ENCODE results near the gene ILF3. TPM values are rescaled to one million over a fixed set of nuclear protein-coding genes. Genes with fewer than 3 reads are reported as not detected.

ILF3 gene
- total RNA-seq, 6 experiments from 2014 or later = 227 to 298 (median 277) TPM

DNA sequence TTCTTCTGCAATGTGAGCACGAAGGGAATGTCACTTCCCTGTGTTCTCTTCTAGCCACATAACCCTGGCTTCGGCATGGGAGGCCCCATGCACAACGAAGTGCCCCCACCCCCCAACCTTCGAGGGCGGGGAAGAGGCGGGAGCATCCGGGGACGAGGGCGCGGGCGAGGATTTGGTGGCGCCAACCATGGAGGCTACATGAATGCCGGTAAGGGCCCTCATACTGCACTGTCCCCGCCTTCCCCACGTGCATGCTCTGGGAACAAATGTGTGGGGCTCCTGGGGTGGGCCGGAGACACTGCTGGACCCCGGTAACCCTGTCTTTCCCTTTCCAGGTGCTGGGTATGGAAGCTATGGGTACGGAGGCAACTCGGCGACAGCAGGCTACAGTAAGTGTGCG, 29.4 kb downstream of the ILF3 start:
- no peak overlapping the region for H3K4me3 Mint-ChIP-seq
- H3K9me3 Mint-ChIP-seq = no peaks in the 10 kb centered on the region
- TF ChIP-seq, protein P1, sequence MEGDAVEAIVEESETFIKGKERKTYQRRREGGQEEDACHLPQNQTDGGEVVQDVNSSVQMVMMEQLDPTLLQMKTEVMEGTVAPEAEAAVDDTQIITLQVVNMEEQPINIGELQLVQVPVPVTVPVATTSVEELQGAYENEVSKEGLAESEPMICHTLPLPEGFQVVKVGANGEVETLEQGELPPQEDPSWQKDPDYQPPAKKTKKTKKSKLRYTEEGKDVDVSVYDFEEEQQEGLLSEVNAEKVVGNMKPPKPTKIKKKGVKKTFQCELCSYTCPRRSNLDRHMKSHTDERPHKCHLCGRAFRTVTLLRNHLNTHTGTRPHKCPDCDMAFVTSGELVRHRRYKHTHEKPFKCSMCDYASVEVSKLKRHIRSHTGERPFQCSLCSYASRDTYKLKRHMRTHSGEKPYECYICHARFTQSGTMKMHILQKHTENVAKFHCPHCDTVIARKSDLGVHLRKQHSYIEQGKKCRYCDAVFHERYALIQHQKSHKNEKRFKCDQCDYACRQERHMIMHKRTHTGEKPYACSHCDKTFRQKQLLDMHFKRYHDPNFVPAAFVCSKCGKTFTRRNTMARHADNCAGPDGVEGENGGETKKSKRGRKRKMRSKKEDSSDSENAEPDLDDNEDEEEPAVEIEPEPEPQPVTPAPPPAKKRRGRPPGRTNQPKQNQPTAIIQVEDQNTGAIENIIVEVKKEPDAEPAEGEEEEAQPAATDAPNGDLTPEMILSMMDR (IDR thresholded peaks at IDR 0.05) = no peak
- H3K27me3 Mint-ChIP-seq (ENCODE audit: insufficient read depth) = peaks cover 9% of the 10 kb centered on the region
- no peak for DNase-seq
- peaks cover 10% of the 10 kb centered on the region for H3K36me3 Mint-ChIP-seq (ENCODE audit: low read depth)
- H3K27ac Mint-ChIP-seq = no peak overlapping the region
- no peaks in the 10 kb centered on the region for H3K4me1 Mint-ChIP-seq (ENCODE audit: low read depth)

DNA sequence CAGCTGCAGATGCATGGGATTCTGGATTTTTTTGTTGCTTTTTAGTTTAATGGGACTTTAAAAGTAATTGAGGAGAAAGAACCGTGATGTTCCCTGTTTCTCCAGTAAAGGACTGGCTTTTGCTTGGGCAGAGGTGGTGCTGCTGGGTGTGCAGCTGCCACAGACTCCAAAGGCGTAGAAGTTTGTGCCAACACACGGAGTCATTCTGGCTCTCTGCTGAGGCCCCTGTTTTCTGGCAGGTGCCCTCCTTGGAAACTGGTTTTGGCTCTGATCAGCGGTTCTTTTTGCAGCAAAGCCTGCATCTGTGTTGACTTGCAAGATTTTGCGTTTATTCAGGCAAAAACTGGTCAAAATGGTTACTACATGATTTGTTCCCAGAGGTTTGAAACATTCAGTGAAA, 31.1 kb downstream of the ILF3 start:
- no peaks in the 10 kb centered on the region for H3K4me1 Mint-ChIP-seq (ENCODE audit: low read depth)
- TF ChIP-seq, protein P1 (IDR thresholded peaks at IDR 0.05) = no peak
- H3K27me3 Mint-ChIP-seq (ENCODE audit: insufficient read depth) = peaks cover 9% of the 10 kb centered on the region
- H3K27ac Mint-ChIP-seq = no peak overlapping the region
- no peak for DNase-seq
- H3K36me3 Mint-ChIP-seq (ENCODE audit: low read depth) = peaks cover 11% of the 10 kb centered on the region
- no peak overlapping the region for H3K4me3 Mint-ChIP-seq
- no peaks in the 10 kb centered on the region for H3K9me3 Mint-ChIP-seq

DNA sequence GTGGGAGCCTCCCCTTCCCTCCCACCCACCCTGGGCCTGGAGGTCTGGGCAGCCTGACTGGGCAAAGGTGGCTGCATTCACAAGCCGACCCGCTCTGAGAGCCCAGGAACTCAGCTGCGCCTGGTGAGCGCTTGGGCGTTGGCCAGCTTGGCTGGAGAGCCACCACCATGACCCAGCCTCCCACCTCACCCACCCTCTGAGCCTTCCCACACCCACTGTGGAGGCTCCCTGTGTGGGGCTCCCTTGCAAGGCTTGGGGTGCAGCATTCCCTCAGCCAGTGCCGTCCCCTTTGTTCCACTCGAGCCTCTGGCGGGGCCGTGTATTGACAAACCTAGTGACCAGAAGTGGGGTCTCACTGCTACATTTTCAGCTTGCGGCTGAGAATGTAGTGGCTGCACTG, 32.0 kb downstream of the ILF3 start:
- no peaks in the 10 kb centered on the region for H3K4me1 Mint-ChIP-seq (ENCODE audit: low read depth)
- TF ChIP-seq, protein P1 (IDR thresholded peaks at IDR 0.05) = no peak
- DNase-seq = no peak
- no peak overlapping the region for H3K4me3 Mint-ChIP-seq
- no peaks in the 10 kb centered on the region for H3K9me3 Mint-ChIP-seq
- H3K27me3 Mint-ChIP-seq (ENCODE audit: insufficient read depth) = peaks cover 9% of the 10 kb centered on the region
- peaks cover 18% of the 10 kb centered on the region for H3K36me3 Mint-ChIP-seq (ENCODE audit: low read depth)
- H3K27ac Mint-ChIP-seq = no peak overlapping the region

DNA sequence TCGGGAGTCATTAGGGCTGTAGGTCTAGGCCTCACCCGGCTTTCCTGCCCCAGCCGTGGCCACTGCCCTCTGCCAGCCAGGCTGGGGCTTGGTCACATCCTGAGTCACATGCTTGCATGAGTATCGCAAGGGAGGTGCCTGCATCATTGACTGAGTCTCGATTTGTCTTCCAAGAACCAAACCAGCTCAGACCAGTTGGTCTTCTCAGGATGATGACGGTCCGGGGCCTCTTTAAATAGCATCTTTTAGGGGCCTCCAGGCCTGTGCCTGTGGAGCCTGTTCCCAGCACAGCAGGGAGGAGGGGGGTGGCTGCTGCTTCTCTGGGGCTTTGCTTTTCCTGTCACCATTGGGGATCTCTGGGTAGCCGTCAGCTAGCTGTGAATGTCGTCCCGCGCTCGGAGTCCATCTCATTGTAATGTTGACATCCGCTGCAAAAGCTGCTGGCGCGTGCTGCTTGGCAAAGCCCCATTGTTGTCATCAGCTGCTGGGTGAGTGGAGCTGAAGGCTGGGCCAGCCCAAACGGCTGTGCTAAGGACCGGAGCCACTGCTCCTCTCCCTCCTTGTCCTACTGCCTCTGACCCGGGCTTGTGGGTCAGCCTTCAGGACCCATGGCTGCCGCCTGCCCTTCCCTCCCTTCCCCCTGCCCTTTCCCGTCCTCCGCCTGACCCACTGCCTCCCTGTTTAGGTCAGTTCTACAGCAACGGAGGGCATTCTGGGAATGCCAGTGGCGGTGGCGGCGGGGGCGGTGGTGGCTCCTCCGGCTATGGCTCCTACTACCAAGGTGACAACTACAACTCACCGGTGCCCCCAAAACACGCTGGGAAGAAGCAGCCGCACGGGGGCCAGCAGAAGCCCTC, 32.7 kb downstream of the ILF3 start:
- H3K27ac Mint-ChIP-seq = no peak overlapping the region
- no peaks in the 10 kb centered on the region for H3K4me1 Mint-ChIP-seq (ENCODE audit: low read depth)
- no peak for DNase-seq
- TF ChIP-seq, protein P1 (IDR thresholded peaks at IDR 0.05) = no peak
- H3K27me3 Mint-ChIP-seq (ENCODE audit: insufficient read depth) = peaks cover 5% of the 10 kb centered on the region; the same call in 1 of the 2 replicates
- H3K4me3 Mint-ChIP-seq = no peak overlapping the region
- no peaks in the 10 kb centered on the region for H3K9me3 Mint-ChIP-seq
- H3K36me3 Mint-ChIP-seq (ENCODE audit: low read depth) = peaks cover 22% of the 10 kb centered on the region

DNA sequence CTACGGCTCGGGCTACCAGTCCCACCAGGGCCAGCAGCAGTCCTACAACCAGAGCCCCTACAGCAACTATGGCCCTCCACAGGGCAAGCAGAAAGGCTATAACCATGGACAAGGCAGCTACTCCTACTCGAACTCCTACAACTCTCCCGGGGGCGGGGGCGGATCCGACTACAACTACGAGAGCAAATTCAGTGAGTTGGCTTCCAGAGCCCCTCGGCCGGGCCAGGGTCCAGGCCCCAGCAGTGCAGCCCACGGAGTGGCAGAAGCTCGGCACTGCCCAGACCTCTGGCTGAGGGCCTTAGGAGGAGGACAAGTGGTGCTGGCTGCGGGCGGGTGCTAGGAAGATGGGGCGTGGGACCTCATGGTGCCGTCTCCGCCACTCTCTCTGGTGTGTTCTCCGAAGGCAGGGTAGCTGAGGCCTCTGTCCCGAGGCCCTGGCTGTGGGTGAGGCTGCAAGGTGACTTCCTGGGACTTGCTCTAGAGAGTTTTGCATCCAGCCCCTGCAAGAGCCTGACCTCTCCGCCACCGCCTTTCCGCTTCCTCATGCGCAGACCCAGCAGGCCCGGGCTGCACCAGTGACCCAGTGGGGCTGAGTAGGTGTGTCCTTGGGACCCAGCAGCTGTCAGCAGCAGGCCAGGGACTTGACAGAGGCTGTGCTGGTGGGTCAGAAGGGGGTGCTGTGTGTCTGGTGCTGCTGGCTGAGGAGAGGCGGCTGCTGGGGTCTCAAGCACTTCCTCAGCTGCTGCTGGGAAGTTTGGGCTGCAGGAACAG, 33.6 kb downstream of the ILF3 start:
- Mint-ChIP-seq H3K9me3 (no peaks in the 10 kb centered on the region), H3K27ac (no peak overlapping the region), H3K36me3 (ENCODE audit: low read depth) (peaks cover 30% of the 10 kb centered on the region), H3K27me3 (ENCODE audit: insufficient read depth) (peaks cover 6% of the 10 kb centered on the region; the same call in 1 of the 2 replicates), H3K4me3 (no peak overlapping the region), H3K4me1 (ENCODE audit: low read depth) (no peaks in the 10 kb centered on the region)
- no peak for DNase-seq
- TF ChIP-seq, protein P1 (IDR thresholded peaks at IDR 0.05) = no peak

All from HFFc6 (cell line).